Tibial nerve (tissue), 3 donors: ENCODE results near the gene NLRP7.

ENCODE experiments used
- POLR2A ChIP-seq, 2 donors: fragments of 450-650 bp; IDR thresholded peaks; one replicate each; pipeline ENCODE4 v1.6.1; 2017; ENCODE audit warnings: antibody characterized with exemption in 2 of 2, mild to moderate bottlenecking in 2 of 2, moderate library complexity in 2 of 2
- TF ChIP-seq, protein P1 (sequence below), 5 experiments: fragments of 200-600 bp in 3 of 5; fragments of 450-650 bp in 2 of 5; sonication (generic) in 3 of 5; IDR thresholded peaks; one replicate each; pipeline ENCODE4 v1.5.1; 2016 to 2019; ENCODE audit warnings: antibody characterized with exemption in 5 of 5, mild to moderate bottlenecking in 3 of 5, moderate library complexity in 2 of 5

GRCh38 chr19:54947381-54947780, at the start of gene NLRP7:
- TF ChIP-seq, protein P1, sequence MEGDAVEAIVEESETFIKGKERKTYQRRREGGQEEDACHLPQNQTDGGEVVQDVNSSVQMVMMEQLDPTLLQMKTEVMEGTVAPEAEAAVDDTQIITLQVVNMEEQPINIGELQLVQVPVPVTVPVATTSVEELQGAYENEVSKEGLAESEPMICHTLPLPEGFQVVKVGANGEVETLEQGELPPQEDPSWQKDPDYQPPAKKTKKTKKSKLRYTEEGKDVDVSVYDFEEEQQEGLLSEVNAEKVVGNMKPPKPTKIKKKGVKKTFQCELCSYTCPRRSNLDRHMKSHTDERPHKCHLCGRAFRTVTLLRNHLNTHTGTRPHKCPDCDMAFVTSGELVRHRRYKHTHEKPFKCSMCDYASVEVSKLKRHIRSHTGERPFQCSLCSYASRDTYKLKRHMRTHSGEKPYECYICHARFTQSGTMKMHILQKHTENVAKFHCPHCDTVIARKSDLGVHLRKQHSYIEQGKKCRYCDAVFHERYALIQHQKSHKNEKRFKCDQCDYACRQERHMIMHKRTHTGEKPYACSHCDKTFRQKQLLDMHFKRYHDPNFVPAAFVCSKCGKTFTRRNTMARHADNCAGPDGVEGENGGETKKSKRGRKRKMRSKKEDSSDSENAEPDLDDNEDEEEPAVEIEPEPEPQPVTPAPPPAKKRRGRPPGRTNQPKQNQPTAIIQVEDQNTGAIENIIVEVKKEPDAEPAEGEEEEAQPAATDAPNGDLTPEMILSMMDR (IDR thresholded peaks at IDR 0.05): no peak
- no peak for TF ChIP-seq POLR2A (IDR thresholded peaks at IDR 0.05)
